Loucy (cell line): ENCODE results near the gene CD52.

Experiments
- EZH2phosphoT487 ChIP-seq: fragments of 200-600 bp; IDR thresholded peaks from 2 replicates; pipeline ENCODE4 v1.6.1; 2018; ENCODE audit warnings: antibody characterized with exemption, mild to moderate bottlenecking, moderate library complexity, borderline replicate concordance
- TF ChIP-seq, protein P1 (sequence below): fragments of 200-600 bp; sonication (generic); conservative IDR thresholded peaks from 2 replicates; pipeline ENCODE4 v1.5.1; 2014; ENCODE audit warnings: mild to moderate bottlenecking, antibody characterized with exemption, low read length

DNA sequence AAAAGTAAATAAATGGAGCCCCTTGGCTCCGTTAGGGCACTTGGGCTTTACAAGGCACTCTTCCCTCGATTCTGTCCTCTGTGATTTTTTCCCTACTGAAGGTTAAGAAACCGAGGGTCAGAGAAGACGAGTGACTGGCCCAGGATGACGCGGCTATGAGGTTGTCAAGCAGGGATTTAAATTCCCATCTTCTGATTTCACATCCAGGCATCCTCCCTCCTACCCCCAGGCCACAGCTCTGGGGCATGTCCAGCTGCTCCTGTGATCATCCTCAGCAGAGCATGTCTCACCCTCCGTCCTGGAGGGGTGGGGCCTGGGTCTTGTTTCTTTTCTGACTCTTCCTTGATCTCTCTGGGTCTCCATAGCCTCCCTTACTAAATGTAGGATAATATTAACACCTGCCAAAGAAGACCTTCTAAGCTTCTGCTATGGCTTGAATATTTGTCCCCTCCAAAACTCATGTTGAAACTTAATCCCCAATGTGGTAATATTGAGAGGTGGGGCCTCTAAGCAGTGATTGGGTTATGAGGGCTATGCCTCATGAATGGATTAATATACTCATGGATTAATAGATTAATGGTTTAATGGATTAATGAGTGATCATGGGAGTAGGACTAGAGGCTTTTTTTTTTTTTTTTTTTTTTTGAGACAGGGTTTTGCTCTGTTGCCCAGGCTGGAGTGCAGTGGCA is 31.6 kb downstream of the CD52 start:
- no peak for TF ChIP-seq EZH2phosphoT487
- TF ChIP-seq, protein P1, sequence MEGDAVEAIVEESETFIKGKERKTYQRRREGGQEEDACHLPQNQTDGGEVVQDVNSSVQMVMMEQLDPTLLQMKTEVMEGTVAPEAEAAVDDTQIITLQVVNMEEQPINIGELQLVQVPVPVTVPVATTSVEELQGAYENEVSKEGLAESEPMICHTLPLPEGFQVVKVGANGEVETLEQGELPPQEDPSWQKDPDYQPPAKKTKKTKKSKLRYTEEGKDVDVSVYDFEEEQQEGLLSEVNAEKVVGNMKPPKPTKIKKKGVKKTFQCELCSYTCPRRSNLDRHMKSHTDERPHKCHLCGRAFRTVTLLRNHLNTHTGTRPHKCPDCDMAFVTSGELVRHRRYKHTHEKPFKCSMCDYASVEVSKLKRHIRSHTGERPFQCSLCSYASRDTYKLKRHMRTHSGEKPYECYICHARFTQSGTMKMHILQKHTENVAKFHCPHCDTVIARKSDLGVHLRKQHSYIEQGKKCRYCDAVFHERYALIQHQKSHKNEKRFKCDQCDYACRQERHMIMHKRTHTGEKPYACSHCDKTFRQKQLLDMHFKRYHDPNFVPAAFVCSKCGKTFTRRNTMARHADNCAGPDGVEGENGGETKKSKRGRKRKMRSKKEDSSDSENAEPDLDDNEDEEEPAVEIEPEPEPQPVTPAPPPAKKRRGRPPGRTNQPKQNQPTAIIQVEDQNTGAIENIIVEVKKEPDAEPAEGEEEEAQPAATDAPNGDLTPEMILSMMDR = no peak
